Ureter (tissue), 1 donor: ENCODE measurements around the gene MARVELD3. TPM values are rescaled to one million over a fixed set of nuclear protein-coding genes. Genes with fewer than 3 reads are reported as not detected.
"Not testable (repeated sequence)": the region's sequence is repeated elsewhere in the genome, so short reads cannot be mapped to it uniquely, and the experiment has no call there.

Experiments used
- DNase-seq: peaks from one replicate; pipeline ENCODE4 v3.0.0-alpha.2; 2020; ENCODE audit warnings: low spot score
- total RNA-seq: library from RNA; stranded (reverse); gene quantifications from one replicate; pipeline ENCODE4 v1.2.4, GENCODE V29; 2023
- donor health status: DM: yes; HTN: yes; CAD: no.

MARVELD3 gene
- total RNA-seq, 1 donor from 2014 or later: 12.5 TPM

- no peak for DNase-seq
Measured at GRCh38 chr16:71671165-71671564, 45.2 kb downstream of the MARVELD3 start.

- no peak for DNase-seq
Measured at GRCh38 chr16:71672125-71672524, 46.1 kb downstream of the MARVELD3 start.

- no peak for DNase-seq
Measured at GRCh38 chr16:71672803-71673581, 47.0 kb downstream of the MARVELD3 start.

- no peak for DNase-seq
Measured at GRCh38 chr16:71673582-71673973, 47.6 kb downstream of the MARVELD3 start.

- no peak for DNase-seq
Measured at GRCh38 chr16:71674229-71674628, 48.2 kb downstream of the MARVELD3 start.

DNA sequence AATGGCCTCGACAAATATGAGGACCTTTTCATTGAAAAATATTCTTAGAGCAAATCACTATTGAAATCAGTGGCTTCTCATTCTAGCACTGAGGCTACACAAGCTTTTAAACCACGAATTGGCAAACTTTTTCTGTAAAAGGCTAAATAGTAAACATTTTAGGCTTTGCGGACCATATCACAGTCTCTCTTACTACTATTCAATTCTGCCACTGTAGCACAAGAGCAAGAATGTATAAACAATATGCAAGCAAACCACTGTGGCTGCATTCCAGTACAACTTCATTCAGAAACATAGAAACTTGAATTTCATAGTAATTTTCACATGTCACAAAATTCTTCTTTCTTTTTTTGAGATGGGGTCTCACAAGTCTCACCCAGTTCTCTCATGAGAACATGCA is 49.4 kb downstream of the MARVELD3 start:
- DNase-seq: no peak

GRCh38 chr16:71676236-71676635 is 50.3 kb downstream of the MARVELD3 start:
- DNase-seq: no peak

DNA sequence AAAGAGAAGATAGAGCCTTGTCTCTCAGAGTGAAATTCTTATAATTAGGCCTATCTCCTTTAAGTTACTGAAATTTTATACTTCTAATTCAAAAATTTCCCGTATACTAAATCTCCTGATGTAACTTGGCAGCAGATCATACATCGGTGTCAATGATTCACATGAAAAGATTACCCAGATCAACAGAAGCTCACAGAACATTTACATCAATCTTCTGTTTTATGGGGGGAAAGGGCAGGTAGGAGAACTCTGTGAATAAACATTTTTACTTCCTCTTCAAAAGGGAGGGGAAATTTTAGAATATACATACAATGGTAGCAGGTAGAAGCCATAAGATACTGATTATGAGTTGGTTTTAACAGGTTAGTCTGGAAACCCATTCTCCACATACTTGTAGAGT is 55.4 kb downstream of the MARVELD3 start:
- no peak for DNase-seq

GRCh38 chr16:71684280-71684679 is 58.3 kb downstream of the MARVELD3 start:
- DNase-seq: not testable (repeated sequence)

Other genes with a start within 250 kb of the MARVELD3 start
- gene TLE7, start 184.1 kb upstream of the MARVELD3 start, total RNA-seq: not detected
- gene ZNF23, start 163.9 kb upstream of the MARVELD3 start, total RNA-seq: 11.6 TPM
- gene ZNF19, start 136.9 kb upstream of the MARVELD3 start, total RNA-seq: 19.0 TPM
- gene CHST4, start 99.8 kb upstream of the MARVELD3 start, total RNA-seq: 0.16 TPM
- 0.26 TPM for gene TAT, start 49.1 kb upstream of the MARVELD3 start, total RNA-seq
- 8.2 TPM for gene PHLPP2, start 98.5 kb downstream of the MARVELD3 start, total RNA-seq
- gene AP1G1, start 182.7 kb downstream of the MARVELD3 start, total RNA-seq: 117 TPM
- 28.5 TPM for gene ATXN1L, start 219.8 kb downstream of the MARVELD3 start, total RNA-seq